Measurements from ENCODE around the gene CDR2L.
A peak's percentile ranks its signal among the peaks of the same experiment; 100 is the strongest.
"Not testable (repeated sequence)": the region's sequence is repeated elsewhere in the genome, so short reads cannot be mapped to it uniquely, and the experiment has no call there.

Gene CDR2L

GRCh38 chr17:74971842-74972106 is 15.7 kb upstream of the CDR2L start:
- peak overlapping the region; percentile 63 for H3K4me3 ChIP-seq (ENCODE audit: low read length)
- no peaks in the 10 kb centered on the region for H3K9me3 ChIP-seq (ENCODE audit: insufficient read depth, low read depth, low read length)
- H3K9ac ChIP-seq (ENCODE audit: low read depth, low read length), result peak overlapping the region; percentile 43; the same call in 1 of the 2 replicates
- H3K27ac ChIP-seq (ENCODE audit: low read depth, low read length), result no peak overlapping the region
- no peaks in the 10 kb centered on the region for H3K36me3 ChIP-seq (ENCODE audit: insufficient read depth, low read length)
- H3K4me1 ChIP-seq (ENCODE audit: insufficient read depth, low read length), result 0 out of 2 replicates have a peak, but pooled peaks cover 3% of the 10 kb centered on the region
- 10% methylated on average over 9 of the region's 9 CpGs for WGBS
- peaks cover 64% of the 10 kb centered on the region for H3K27me3 ChIP-seq (ENCODE audit: insufficient read depth, low read length)

- peak within 1 kb of the TSS; percentile 47; the same call in 1 of the 2 replicates for H3K9ac ChIP-seq (ENCODE audit: low read depth, low read length)
- peak within 1 kb of the TSS; percentile 63 for H3K4me3 ChIP-seq (ENCODE audit: low read length)
- H3K27ac ChIP-seq (ENCODE audit: low read depth, low read length), result no peak within 1 kb of the TSS
- no peaks in the 10 kb centered on the region for H3K9me3 ChIP-seq (ENCODE audit: insufficient read depth, low read depth, low read length)
- H3K36me3 ChIP-seq (ENCODE audit: insufficient read depth, low read length), result no peaks in the 10 kb centered on the region
- H3K4me1 ChIP-seq (ENCODE audit: insufficient read depth, low read length), result 0 out of 2 replicates have a peak, but pooled peaks cover 3% of the 10 kb centered on the region
- 1% methylated on average over 95 of the region's 95 CpGs for WGBS
- H3K27me3 ChIP-seq (ENCODE audit: insufficient read depth, low read length), result peaks cover 64% of the 10 kb centered on the region
Measured at GRCh38 chr17:74972107-74972972, 15.1 kb upstream of the CDR2L start, which contains the start of gene HID1. TSS of gene HID1 (minus strand) at chr17:74972759. CDS start at chr17:74972656, 103 bp downstream.

- Histone ChIP-seq H3K27me3 (ENCODE audit: insufficient read depth, low read length) (peaks cover 64% of the 10 kb centered on the region), H3K9me3 (ENCODE audit: insufficient read depth, low read depth, low read length) (no peaks in the 10 kb centered on the region), H3K9ac (ENCODE audit: low read depth, low read length) (no peak overlapping the region), H3K4me1 (ENCODE audit: insufficient read depth, low read length) (0 out of 2 replicates have a peak, but pooled peaks cover 3% of the 10 kb centered on the region), H3K27ac (ENCODE audit: low read depth, low read length) (no peak overlapping the region), H3K36me3 (ENCODE audit: insufficient read depth, low read length) (no peaks in the 10 kb centered on the region), H3K4me3 (ENCODE audit: low read length) (peak overlapping the region; percentile 63)
- 16% methylated on average over 17 of the region's 17 CpGs for WGBS
Measured at GRCh38 chr17:74972973-74973328, 14.5 kb upstream of the CDR2L start.

- Histone ChIP-seq H3K27ac (ENCODE audit: low read depth, low read length) (no peak overlapping the region), H3K9ac (ENCODE audit: low read depth, low read length) (no peak overlapping the region), H3K9me3 (ENCODE audit: insufficient read depth, low read depth, low read length) (no peaks in the 10 kb centered on the region), H3K27me3 (ENCODE audit: insufficient read depth, low read length) (peaks cover 52% of the 10 kb centered on the region), H3K4me1 (ENCODE audit: insufficient read depth, low read length) (no peaks in the 10 kb centered on the region), H3K4me3 (ENCODE audit: low read length) (no peak overlapping the region), H3K36me3 (ENCODE audit: insufficient read depth, low read length) (no peaks in the 10 kb centered on the region)
- 84% methylated on average over 4 of the region's 4 CpGs for WGBS
Measured at GRCh38 chr17:74975943-74976342, 11.5 kb upstream of the CDR2L start.

- Histone ChIP-seq H3K27ac (ENCODE audit: low read depth, low read length) (no peak overlapping the region), H3K9me3 (ENCODE audit: insufficient read depth, low read depth, low read length) (no peaks in the 10 kb centered on the region), H3K36me3 (ENCODE audit: insufficient read depth, low read length) (no peaks in the 10 kb centered on the region), H3K4me3 (ENCODE audit: low read length) (no peak overlapping the region), H3K4me1 (ENCODE audit: insufficient read depth, low read length) (peaks cover 7% of the 10 kb centered on the region), H3K9ac (ENCODE audit: low read depth, low read length) (no peak overlapping the region), H3K27me3 (ENCODE audit: insufficient read depth, low read length) (peaks cover 34% of the 10 kb centered on the region)
- WGBS, result 94% methylated on average over 1 of the region's 3 CpGs
Measured at GRCh38 chr17:74977802-74978201, 9.6 kb upstream of the CDR2L start.

- H3K9me3 ChIP-seq (ENCODE audit: insufficient read depth, low read depth, low read length), result no peaks in the 10 kb centered on the region
- 82% methylated on average over 3 of the region's 3 CpGs for WGBS
- H3K27ac ChIP-seq (ENCODE audit: low read depth, low read length), result no peak overlapping the region
- no peak overlapping the region for H3K9ac ChIP-seq (ENCODE audit: low read depth, low read length)
- no peak overlapping the region for H3K4me3 ChIP-seq (ENCODE audit: low read length)
- H3K36me3 ChIP-seq (ENCODE audit: insufficient read depth, low read length), result no peaks in the 10 kb centered on the region
- H3K27me3 ChIP-seq (ENCODE audit: insufficient read depth, low read length), result peaks cover 30% of the 10 kb centered on the region
- H3K4me1 ChIP-seq (ENCODE audit: insufficient read depth, low read length), result peaks cover 8% of the 10 kb centered on the region
Measured at GRCh38 chr17:74978240-74978639, 9.2 kb upstream of the CDR2L start.

- no peak overlapping the region for H3K4me3 ChIP-seq (ENCODE audit: low read length)
- no peak overlapping the region for H3K9ac ChIP-seq (ENCODE audit: low read depth, low read length)
- H3K36me3 ChIP-seq (ENCODE audit: insufficient read depth, low read length), result no peaks in the 10 kb centered on the region
- H3K27me3 ChIP-seq (ENCODE audit: insufficient read depth, low read length), result peaks cover 17% of the 10 kb centered on the region
- WGBS, result 90% methylated on average over 17 of the region's 17 CpGs
- no peak overlapping the region for H3K27ac ChIP-seq (ENCODE audit: low read depth, low read length)
- no peaks in the 10 kb centered on the region for H3K9me3 ChIP-seq (ENCODE audit: insufficient read depth, low read depth, low read length)
- peaks cover 10% of the 10 kb centered on the region for H3K4me1 ChIP-seq (ENCODE audit: insufficient read depth, low read length)
Measured at GRCh38 chr17:74979408-74980146, 7.9 kb upstream of the CDR2L start.

GRCh38 chr17:74981318-74981978 is 6.0 kb upstream of the CDR2L start:
- 79% methylated on average over 16 of the region's 16 CpGs for WGBS
- Histone ChIP-seq H3K9me3 (ENCODE audit: insufficient read depth, low read depth, low read length) (no peaks in the 10 kb centered on the region), H3K36me3 (ENCODE audit: insufficient read depth, low read length) (no peaks in the 10 kb centered on the region), H3K27ac (ENCODE audit: low read depth, low read length) (peak overlapping the region; percentile 76; the same call in 1 of the 2 replicates), H3K9ac (ENCODE audit: low read depth, low read length) (peak overlapping the region; percentile 70), H3K4me1 (ENCODE audit: insufficient read depth, low read length) (peaks cover 10% of the 10 kb centered on the region), H3K27me3 (ENCODE audit: insufficient read depth, low read length) (no peaks in the 10 kb centered on the region), H3K4me3 (ENCODE audit: low read length) (peak overlapping the region; percentile 80)

GRCh38 chr17:74981979-74982662 is 5.3 kb upstream of the CDR2L start:
- H3K9me3 ChIP-seq (ENCODE audit: insufficient read depth, low read depth, low read length), result no peaks in the 10 kb centered on the region
- peak overlapping the region; percentile 70 for H3K9ac ChIP-seq (ENCODE audit: low read depth, low read length)
- 1% methylated on average over 61 of the region's 61 CpGs for WGBS
- peak overlapping the region; percentile 76 for H3K27ac ChIP-seq (ENCODE audit: low read depth, low read length)
- peak overlapping the region; percentile 80 for H3K4me3 ChIP-seq (ENCODE audit: low read length)
- H3K27me3 ChIP-seq (ENCODE audit: insufficient read depth, low read length), result no peaks in the 10 kb centered on the region
- H3K36me3 ChIP-seq (ENCODE audit: insufficient read depth, low read length), result no peaks in the 10 kb centered on the region
- peaks cover 14% of the 10 kb centered on the region for H3K4me1 ChIP-seq (ENCODE audit: insufficient read depth, low read length)

GRCh38 chr17:74982663-74983313 is 4.6 kb upstream of the CDR2L start:
- not testable (repeated sequence) for H3K27me3 ChIP-seq (ENCODE audit: insufficient read depth, low read length); H3K9me3 ChIP-seq (ENCODE audit: insufficient read depth, low read depth, low read length); H3K36me3 ChIP-seq (ENCODE audit: insufficient read depth, low read length)
- H3K4me3 ChIP-seq (ENCODE audit: low read length), result peak overlapping the region; percentile 80
- peak overlapping the region; percentile 76 for H3K27ac ChIP-seq (ENCODE audit: low read depth, low read length)
- peaks cover 14% of the 10 kb centered on the region for H3K4me1 ChIP-seq (ENCODE audit: insufficient read depth, low read length)
- H3K9ac ChIP-seq (ENCODE audit: low read depth, low read length), result peak overlapping the region; percentile 70
- 28% methylated on average over 14 of the region's 14 CpGs for WGBS

All from HUES64 (cell line).